Psoas muscle (tissue), 8 donors: ENCODE data around the gene SLC25A28. TPM values are rescaled to one million over a fixed set of nuclear protein-coding genes. Genes with fewer than 3 reads are reported as not detected.

Experiments
- ATAC-seq, 4 donors: fragments of 200-7000 bp; cut with Tn5 transposase; one replicate each; pipeline ENCODE4 v1.9.1; 2020; ENCODE audit warnings: moderate library complexity in 3 of 4, mild to moderate bottlenecking in 2 of 4
- DNase-seq, 2 donors: peaks; one replicate each; pipeline ENCODE4 v3.0.0-alpha.2; 2020
- H3K27ac ChIP-seq: fragments of 200-600 bp; one replicate; pipeline ENCODE4 v1.8.0; 2022
- H3K27me3 ChIP-seq, 3 donors: fragments of 200-600 bp in 1 of 3; one replicate each; pipeline versions ENCODE4 v1.6.1 to v1.8.0; 2013 to 2022; ENCODE audit warnings: low read length in 2 of 3, mild to moderate bottlenecking in 2 of 3, moderate library complexity in 1 of 3; ENCODE audit not compliant: insufficient read depth in 3 of 3
- H3K36me3 ChIP-seq, 2 donors: fragments of 200-600 bp in 1 of 2; one replicate each; pipeline versions ENCODE4 v1.6.1 to v1.8.0; 2013 to 2022; ENCODE audit warnings: low read depth in 1 of 2, mild to moderate bottlenecking in 1 of 2, moderate library complexity in 1 of 2; ENCODE audit not compliant: insufficient read depth in 1 of 2
- H3K4me1 ChIP-seq: fragments of 200-600 bp; one replicate; pipeline ENCODE4 v1.8.0; 2022
- H3K4me3 ChIP-seq: fragments of 200-600 bp; one replicate; pipeline ENCODE4 v1.8.0; 2022; ENCODE audit warnings: mild to moderate bottlenecking
- H3K9me3 ChIP-seq: fragments of 200-600 bp; one replicate; pipeline ENCODE4 v1.8.0; 2022
- WGBS, 3 donors: extraction: QIAGEN DNeasy Blood & Tissue Kit; methylation state at CpG; one replicate each; pipeline versions ENCODE4 v1.1.6 to v1.1.7; 2013; 5-methylcytosine and 5-hydroxymethylcytosine counted together
- intact Hi-C, 2 donors: fragments of 100-400 bp; cut with DNase I; formaldehyde crosslinking; loops; one replicate each; pipeline versions ENCODE4 v1.11.0 to v1.14.2; 2022
- long read RNA-seq, 2 donors: library from polyadenylated mRNA; unstranded; transcript quantifications; one replicate each; pipeline ENCODE4 v2.0.0, GENCODE V29; 2021
- polyA plus RNA-seq, 3 donors: library from polyadenylated mRNA; stranded (reverse); fragments of 200-250 nt; gene quantifications; one replicate each; pipeline ENCODE4 v1.2.3, GENCODE V29; 2013
- total RNA-seq, 4 donors: library from RNA; stranded (reverse); fragmentation: NEBNext Ultra II Directional in 2 of 4; extraction: Animal tissue kit (Norgen Biotek cat#: 25700) in 2 of 4; gene quantifications; one replicate each; pipeline versions ENCODE4 v1.2.1 to v1.2.4, GENCODE V29; 2021 to 2023
- TF ChIP-seq, protein P1 (sequence below): fragments of 200-600 bp; IDR thresholded peaks from one replicate; pipeline ENCODE4 v1.8.0; 2022; ENCODE audit warnings: antibody characterized with exemption
- donor health status: healthy with polysubstance abuse.
- donor health status: DM: no; HTN: no; CAD: no; lungs with moderate emphysema.
- donor health status: Bipolar disorder and iron deficiency.
- donor health status: healthy.
- donor health status: DM: yes; HTN: yes; CAD: no.
- donor health status: DM: no; HTN: no; CAD: no.
- donor health status: DM: no; HTN: no; CAD: no.
- donor health status: DM: yes; HTN: yes; CAD: no.

Gene SLC25A28, protein sequence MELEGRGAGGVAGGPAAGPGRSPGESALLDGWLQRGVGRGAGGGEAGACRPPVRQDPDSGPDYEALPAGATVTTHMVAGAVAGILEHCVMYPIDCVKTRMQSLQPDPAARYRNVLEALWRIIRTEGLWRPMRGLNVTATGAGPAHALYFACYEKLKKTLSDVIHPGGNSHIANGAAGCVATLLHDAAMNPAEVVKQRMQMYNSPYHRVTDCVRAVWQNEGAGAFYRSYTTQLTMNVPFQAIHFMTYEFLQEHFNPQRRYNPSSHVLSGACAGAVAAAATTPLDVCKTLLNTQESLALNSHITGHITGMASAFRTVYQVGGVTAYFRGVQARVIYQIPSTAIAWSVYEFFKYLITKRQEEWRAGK
- total RNA-seq = 10 to 100 TPM; 30.6 to 64.1 (median 61.9) TPM
- polyA plus RNA-seq = 10 to 100 TPM; 41.3 to 69.8 (median 44.7) TPM
- long read RNA-seq, donor 1, transcript SLC25A28-201 (4 exons, 1,451 nt) = major isoform, 25 of 33 reads
- long read RNA-seq, donor 1, partial matches to known transcripts = 5 of 33 reads
- long read RNA-seq, donor 1, other reads (novel, unspliced or antisense) = 3 of 33 reads
- long read RNA-seq, donor 2, transcript SLC25A28-201 (4 exons, 1,451 nt) = major isoform, 50 of 89 reads
- long read RNA-seq, donor 2, partial matches to known transcripts = 9 of 89 reads
- long read RNA-seq, donor 2, other reads (novel, unspliced or antisense) = 26 of 89 reads

DNA sequence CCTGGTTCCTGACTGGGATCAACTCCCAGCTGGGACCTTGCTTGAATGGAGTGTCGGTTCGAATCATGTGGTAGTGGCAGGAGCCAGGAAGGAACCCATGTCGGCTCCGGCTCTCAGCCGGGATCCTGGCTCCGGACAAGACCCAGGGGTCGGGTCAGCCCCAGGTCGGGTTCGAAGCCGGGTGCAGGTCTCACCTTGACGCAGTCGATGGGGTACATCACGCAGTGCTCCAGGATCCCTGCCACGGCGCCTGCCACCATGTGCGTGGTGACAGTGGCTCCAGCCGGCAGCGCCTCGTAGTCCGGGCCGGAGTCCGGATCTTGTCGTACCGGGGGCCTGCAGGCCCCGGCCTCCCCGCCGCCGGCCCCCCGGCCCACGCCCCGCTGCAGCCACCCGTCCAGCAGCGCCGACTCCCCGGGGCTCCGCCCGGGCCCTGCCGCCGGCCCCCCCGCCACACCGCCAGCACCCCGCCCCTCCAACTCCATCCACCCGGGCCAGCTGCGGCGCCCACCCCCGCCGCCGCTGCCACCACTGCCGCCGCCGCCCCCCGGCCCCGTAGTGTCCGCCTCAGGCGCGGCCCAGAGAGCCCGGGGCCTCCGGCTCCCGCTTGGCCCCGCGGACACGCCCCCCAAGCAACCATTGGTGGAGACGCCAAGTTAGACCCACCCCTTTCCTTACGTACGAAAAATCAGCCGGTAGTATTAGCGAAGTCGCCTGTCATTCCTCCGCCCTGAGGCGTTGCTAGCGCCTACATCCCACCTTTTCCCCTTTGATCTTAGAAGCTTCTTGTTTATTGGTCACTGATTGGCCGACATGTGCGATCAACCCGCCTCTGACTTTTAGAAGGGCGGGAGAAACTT is at the start of gene SLC25A28:
Gene SLC25A28, minus strand, starts transcription at position 589 of the 860 bp plus-strand sequence. Its CDS starts 104 bp downstream, at position 485.
- Histone ChIP-seq H3K9me3 (no peaks in the 10 kb centered on the region), H3K4me3 (peak within 1 kb of the TSS; percentile 83), H3K27ac (peak within 1 kb of the TSS; percentile 92), H3K4me1 (peaks cover 35% of the 10 kb centered on the region), H3K27me3 (no peaks in the 10 kb centered on the region), H3K36me3 (peaks cover 0 to 13% of the 10 kb centered on the region in 2 donors)
- intact Hi-C loops = loop anchor here (5.0 kb wide), 1 partner anchor 37 kb away; the partner anchor contains the start of gene ENTPD7 (in 2 of the 2)
- peak in 1 of 4 donors; percentile 85 for ATAC-seq
- peak; percentile 93 to 96 for DNase-seq
- WGBS, 3 donors = 0 to 1% (median 0%) methylated on average over 33 to 74 of the region's 75 CpGs
- TF ChIP-seq, protein P1, sequence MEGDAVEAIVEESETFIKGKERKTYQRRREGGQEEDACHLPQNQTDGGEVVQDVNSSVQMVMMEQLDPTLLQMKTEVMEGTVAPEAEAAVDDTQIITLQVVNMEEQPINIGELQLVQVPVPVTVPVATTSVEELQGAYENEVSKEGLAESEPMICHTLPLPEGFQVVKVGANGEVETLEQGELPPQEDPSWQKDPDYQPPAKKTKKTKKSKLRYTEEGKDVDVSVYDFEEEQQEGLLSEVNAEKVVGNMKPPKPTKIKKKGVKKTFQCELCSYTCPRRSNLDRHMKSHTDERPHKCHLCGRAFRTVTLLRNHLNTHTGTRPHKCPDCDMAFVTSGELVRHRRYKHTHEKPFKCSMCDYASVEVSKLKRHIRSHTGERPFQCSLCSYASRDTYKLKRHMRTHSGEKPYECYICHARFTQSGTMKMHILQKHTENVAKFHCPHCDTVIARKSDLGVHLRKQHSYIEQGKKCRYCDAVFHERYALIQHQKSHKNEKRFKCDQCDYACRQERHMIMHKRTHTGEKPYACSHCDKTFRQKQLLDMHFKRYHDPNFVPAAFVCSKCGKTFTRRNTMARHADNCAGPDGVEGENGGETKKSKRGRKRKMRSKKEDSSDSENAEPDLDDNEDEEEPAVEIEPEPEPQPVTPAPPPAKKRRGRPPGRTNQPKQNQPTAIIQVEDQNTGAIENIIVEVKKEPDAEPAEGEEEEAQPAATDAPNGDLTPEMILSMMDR = no peak

DNA sequence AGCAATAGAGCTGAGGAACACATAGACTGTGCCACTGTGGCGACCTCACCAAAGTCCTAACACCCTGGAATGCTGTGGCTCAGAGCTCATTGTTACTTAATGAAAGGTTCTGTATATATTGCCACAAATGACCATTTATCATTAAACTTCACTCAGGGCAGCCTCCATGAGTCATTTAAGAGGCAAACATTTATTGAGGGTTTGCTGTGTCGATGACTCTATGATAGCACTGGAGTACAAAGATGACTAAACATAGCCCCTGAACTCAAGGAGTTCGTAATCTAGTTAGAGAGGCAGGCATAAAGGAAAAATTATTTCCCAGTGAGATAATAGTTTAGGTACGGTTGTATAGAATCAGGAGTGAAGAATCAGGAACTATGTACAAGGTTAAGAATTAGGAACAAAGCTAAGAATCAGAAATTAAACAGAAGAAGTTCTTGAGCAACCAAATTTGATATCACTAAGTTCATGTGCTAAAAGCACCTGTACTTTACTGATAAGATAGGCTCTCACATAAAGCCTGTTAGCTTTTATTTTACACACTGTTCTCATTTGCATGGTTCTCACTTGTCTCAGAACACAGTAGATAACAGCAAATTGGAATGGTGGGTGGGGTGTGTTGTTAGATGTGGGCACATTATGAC is 47.0 kb upstream of the SLC25A28 start:
- TF ChIP-seq, protein P1 = no peak
- no peaks in the 10 kb centered on the region for H3K4me1 ChIP-seq
- H3K27ac ChIP-seq = no peak overlapping the region
- H3K4me3 ChIP-seq = no peak overlapping the region
- DNase-seq = no peak
- peaks cover 0 to 3% of the 10 kb centered on the region in 2 donors for H3K36me3 ChIP-seq
- intact Hi-C loops = no loop called here
- WGBS, 3 donors = 92 to 93% (median 93%) methylated on average over 4 of the region's 4 CpGs
- H3K9me3 ChIP-seq = no peaks in the 10 kb centered on the region
- no peaks in the 10 kb centered on the region for H3K27me3 ChIP-seq
- no peak for ATAC-seq

DNA sequence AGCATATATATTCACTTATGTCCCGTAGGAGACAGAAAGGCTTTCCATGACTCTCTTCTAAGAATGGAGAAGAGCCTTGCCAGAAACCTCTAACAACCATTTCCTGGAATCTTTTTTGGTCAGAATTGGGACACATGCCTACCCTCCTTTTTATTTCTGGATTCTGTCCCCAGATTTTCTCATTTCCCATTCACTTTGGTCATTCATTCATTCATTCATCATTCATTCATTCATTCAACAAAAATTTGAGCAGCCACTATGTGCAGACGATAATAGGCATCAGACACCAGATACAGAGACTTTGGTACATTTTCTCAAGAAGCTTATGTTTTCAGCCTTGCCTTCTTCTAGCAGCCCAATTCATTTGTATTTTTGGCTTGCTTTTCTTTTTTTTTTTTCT is 45.1 kb upstream of the SLC25A28 start:
- peaks cover 3 to 7% of the 10 kb centered on the region in 2 donors for H3K36me3 ChIP-seq
- no peaks in the 10 kb centered on the region for H3K27me3 ChIP-seq
- H3K9me3 ChIP-seq = no peaks in the 10 kb centered on the region
- DNase-seq = no peak
- intact Hi-C loops = no loop called here
- 89 to 95% (median 93%) methylated on average over 2 of the region's 2 CpGs for WGBS, 3 donors
- no peak overlapping the region for H3K4me3 ChIP-seq
- TF ChIP-seq, protein P1 = no peak
- ATAC-seq = no peak
- no peak overlapping the region for H3K27ac ChIP-seq
- no peaks in the 10 kb centered on the region for H3K4me1 ChIP-seq

DNA sequence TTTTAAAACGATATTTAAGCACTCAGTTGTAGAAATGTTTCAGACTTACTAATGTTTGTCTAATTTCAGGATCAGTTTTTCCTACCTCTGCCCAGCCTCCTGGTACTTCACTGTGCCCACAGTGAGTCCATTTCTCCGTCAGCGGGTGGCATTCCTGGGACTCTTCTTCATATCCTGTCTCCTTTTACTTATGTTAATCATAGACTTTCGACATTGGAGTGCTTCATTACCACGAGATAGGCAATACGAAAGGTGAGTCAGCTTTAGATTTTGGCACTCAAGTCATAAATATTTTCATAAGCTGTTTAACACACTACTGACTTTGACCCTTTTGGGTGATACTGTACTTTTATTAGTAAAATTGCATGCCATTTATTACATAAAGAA is 41.1 kb upstream of the SLC25A28 start:
- H3K4me3 ChIP-seq = no peak overlapping the region

More for the DNA sequence above, 41.1 kb upstream of the SLC25A28 start:
- TF ChIP-seq, protein P1 = no peak
- DNase-seq (no peak), ATAC-seq (no peak)
- Histone ChIP-seq H3K27me3 (no peaks in the 10 kb centered on the region), H3K27ac (no peak overlapping the region), H3K4me1 (peaks cover 4% of the 10 kb centered on the region), H3K9me3 (no peaks in the 10 kb centered on the region), H3K36me3 (peaks cover 3 to 7% of the 10 kb centered on the region in 2 donors)
- intact Hi-C loops = no loop called here
- 79 to 80% (median 79%) methylated on average over 6 of the region's 6 CpGs for WGBS, 3 donors
